Osteocyte (in vitro differentiated cells): ENCODE data around the gene CAMKMT. TPM values are rescaled to one million over a fixed set of nuclear protein-coding genes. Genes with fewer than 3 reads are reported as not detected.
A peak's percentile ranks its signal among the peaks of the same experiment; 100 is the strongest.

Source experiments
- DNase-seq: peaks from one replicate; pipeline ENCODE4 v3.0.0; 2021; ENCODE audit warnings: mixed read lengths; ENCODE audit not compliant: unreplicated experiment; ENCODE audit errors: extremely low spot score
- H3K27ac Mint-ChIP-seq: one replicate; pipeline ENCODE4 v1.8.0; 2021; ENCODE audit warnings: mild to moderate bottlenecking, mixed read lengths; ENCODE audit not compliant: unreplicated experiment
- H3K27me3 Mint-ChIP-seq: one replicate; pipeline ENCODE4 v1.8.0; 2021; ENCODE audit warnings: mixed read lengths; ENCODE audit not compliant: unreplicated experiment
- H3K36me3 Mint-ChIP-seq: one replicate; pipeline ENCODE4 v1.8.0; 2021; ENCODE audit warnings: mixed read lengths; ENCODE audit not compliant: unreplicated experiment
- H3K4me1 Mint-ChIP-seq: one replicate; pipeline ENCODE4 v1.8.0; 2021; ENCODE audit warnings: mixed read lengths; ENCODE audit not compliant: unreplicated experiment
- H3K4me3 Mint-ChIP-seq: one replicate; pipeline ENCODE4 v1.8.0; 2021; ENCODE audit warnings: mild to moderate bottlenecking, moderate library complexity, mixed read lengths; ENCODE audit not compliant: unreplicated experiment
- H3K9me3 Mint-ChIP-seq: one replicate; pipeline ENCODE4 v1.8.0; 2021; ENCODE audit warnings: mixed read lengths; ENCODE audit not compliant: unreplicated experiment
- total RNA-seq: library from RNA; stranded (reverse); gene quantifications from 2 replicates; pipeline ENCODE4 v1.2.1, GENCODE V29; 2021
- TF ChIP-seq, protein P1 (sequence below): fragments of 200-600 bp; sonication (generic); IDR thresholded peaks from 2 replicates; pipeline ENCODE4 v1.5.0; 2021; ENCODE audit warnings: antibody characterized with exemption, mild to moderate bottlenecking, moderate library complexity

CAMKMT gene
- total RNA-seq, 1 donor from 2014 or later = 10.9 TPM

- H3K4me1 Mint-ChIP-seq = no peaks in the 10 kb centered on the region
- no peak for DNase-seq
- no peaks in the 10 kb centered on the region for H3K27me3 Mint-ChIP-seq
- TF ChIP-seq, protein P1, sequence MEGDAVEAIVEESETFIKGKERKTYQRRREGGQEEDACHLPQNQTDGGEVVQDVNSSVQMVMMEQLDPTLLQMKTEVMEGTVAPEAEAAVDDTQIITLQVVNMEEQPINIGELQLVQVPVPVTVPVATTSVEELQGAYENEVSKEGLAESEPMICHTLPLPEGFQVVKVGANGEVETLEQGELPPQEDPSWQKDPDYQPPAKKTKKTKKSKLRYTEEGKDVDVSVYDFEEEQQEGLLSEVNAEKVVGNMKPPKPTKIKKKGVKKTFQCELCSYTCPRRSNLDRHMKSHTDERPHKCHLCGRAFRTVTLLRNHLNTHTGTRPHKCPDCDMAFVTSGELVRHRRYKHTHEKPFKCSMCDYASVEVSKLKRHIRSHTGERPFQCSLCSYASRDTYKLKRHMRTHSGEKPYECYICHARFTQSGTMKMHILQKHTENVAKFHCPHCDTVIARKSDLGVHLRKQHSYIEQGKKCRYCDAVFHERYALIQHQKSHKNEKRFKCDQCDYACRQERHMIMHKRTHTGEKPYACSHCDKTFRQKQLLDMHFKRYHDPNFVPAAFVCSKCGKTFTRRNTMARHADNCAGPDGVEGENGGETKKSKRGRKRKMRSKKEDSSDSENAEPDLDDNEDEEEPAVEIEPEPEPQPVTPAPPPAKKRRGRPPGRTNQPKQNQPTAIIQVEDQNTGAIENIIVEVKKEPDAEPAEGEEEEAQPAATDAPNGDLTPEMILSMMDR = no peak
- H3K27ac Mint-ChIP-seq = no peak overlapping the region
- no peaks in the 10 kb centered on the region for H3K9me3 Mint-ChIP-seq
- no peak overlapping the region for H3K4me3 Mint-ChIP-seq
- peaks cover 52% of the 10 kb centered on the region for H3K36me3 Mint-ChIP-seq
Measured at GRCh38 chr2:44330801-44331200, 30.9 kb upstream of the CAMKMT start.

DNA sequence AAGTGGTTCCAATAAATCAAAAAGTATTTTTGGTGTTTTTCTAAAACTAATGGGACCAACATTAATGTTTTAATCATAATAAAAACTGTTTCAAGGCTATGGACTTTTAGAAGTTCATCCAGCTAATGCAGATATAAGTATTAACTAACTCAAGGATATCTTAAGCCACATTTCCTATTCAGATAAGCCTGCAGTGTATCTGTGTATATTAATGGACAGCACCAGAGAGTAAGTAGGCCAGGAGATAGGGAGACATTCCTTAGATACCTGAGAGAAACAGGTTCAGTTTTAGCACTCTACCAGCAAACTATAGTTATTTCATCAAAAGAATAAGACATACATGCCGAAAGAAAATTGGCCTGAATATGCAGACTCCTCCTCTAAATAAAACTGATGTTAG lies 27.8 kb upstream of the CAMKMT start:
- H3K4me1 Mint-ChIP-seq = no peaks in the 10 kb centered on the region
- H3K4me3 Mint-ChIP-seq = no peak overlapping the region
- DNase-seq = no peak
- peaks cover 5% of the 10 kb centered on the region for H3K9me3 Mint-ChIP-seq
- TF ChIP-seq, protein P1 = no peak
- H3K27me3 Mint-ChIP-seq = no peaks in the 10 kb centered on the region
- H3K36me3 Mint-ChIP-seq = peaks cover 62% of the 10 kb centered on the region
- no peak overlapping the region for H3K27ac Mint-ChIP-seq

- Mint-ChIP-seq H3K4me3 (no peak overlapping the region), H3K27ac (no peak overlapping the region), H3K9me3 (peaks cover 5% of the 10 kb centered on the region), H3K27me3 (no peaks in the 10 kb centered on the region), H3K4me1 (no peaks in the 10 kb centered on the region), H3K36me3 (peaks cover 55% of the 10 kb centered on the region)
- DNase-seq = no peak
- TF ChIP-seq, protein P1 = no peak
Measured at GRCh38 chr2:44335806-44336538, 25.8 kb upstream of the CAMKMT start.

DNA sequence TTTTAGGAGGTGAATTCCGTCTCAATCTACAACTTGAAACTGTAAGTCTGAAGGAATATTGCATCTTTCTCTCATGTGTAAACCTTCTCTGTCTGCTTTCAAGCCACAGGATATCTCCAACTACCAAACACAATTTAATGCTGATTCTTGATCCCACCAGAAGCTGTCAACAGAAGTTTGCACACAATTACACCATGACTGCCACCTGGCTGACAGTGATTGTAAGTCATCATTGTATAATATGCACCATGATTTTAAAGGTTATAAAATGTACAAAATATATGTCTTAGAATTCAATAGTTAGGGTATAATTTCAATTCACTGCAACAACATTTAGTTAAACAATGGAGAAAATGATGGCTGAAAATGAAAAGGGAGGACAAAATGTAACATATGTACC lies 18.9 kb upstream of the CAMKMT start:
- Mint-ChIP-seq H3K36me3 (peaks cover 38% of the 10 kb centered on the region), H3K27ac (no peak overlapping the region), H3K9me3 (no peaks in the 10 kb centered on the region)

GRCh38 chr2:44347526-44347925 lies 14.2 kb upstream of the CAMKMT start:
- Mint-ChIP-seq H3K27me3 (no peaks in the 10 kb centered on the region), H3K9me3 (no peaks in the 10 kb centered on the region), H3K4me3 (no peak overlapping the region), H3K36me3 (peaks cover 17% of the 10 kb centered on the region), H3K27ac (no peak overlapping the region), H3K4me1 (peaks cover 20% of the 10 kb centered on the region)
- DNase-seq = no peak
- TF ChIP-seq, protein P1 = no peak

More for the DNA sequence above, 18.9 kb upstream of the CAMKMT start:
- no peaks in the 10 kb centered on the region for H3K4me1 Mint-ChIP-seq
- H3K4me3 Mint-ChIP-seq = no peak overlapping the region
- DNase-seq = no peak
- H3K27me3 Mint-ChIP-seq = no peaks in the 10 kb centered on the region
- TF ChIP-seq, protein P1 = peak; percentile 53
